Smooth muscle cell (in vitro differentiated cells): ENCODE measurements around the gene PAK1. TPM values are rescaled to one million over a fixed set of nuclear protein-coding genes. Genes with fewer than 3 reads are reported as not detected.

Experiments used
- DNase-seq: peaks from one replicate; lab custom pipeline; 2025; ENCODE audit not compliant: unreplicated experiment; lab: John Stamatoyannopoulos, UW
- H2AFZ ChIP-seq: fragments of 200-600 bp; sonication (generic); 2 replicates; pipeline ENCODE4 v1.6.0; 2016; ENCODE audit warnings: antibody characterized with exemption, low read depth, mild to moderate bottlenecking
- H3F3A ChIP-seq: fragments of 200-600 bp; sonication (generic); 2 replicates; pipeline ENCODE4 v1.6.0; 2017; ENCODE audit warnings: antibody characterized with exemption, low read depth
- H3K27ac ChIP-seq: fragments of 200-600 bp; sonication (generic); 2 replicates; pipeline ENCODE4 v1.5.1; 2016; ENCODE audit warnings: low read depth, mild to moderate bottlenecking
- H3K27me3 ChIP-seq: fragments of 200-600 bp; sonication (generic); 2 replicates; pipeline ENCODE4 v1.6.1; 2016; ENCODE audit warnings: low read depth, mild to moderate bottlenecking
- H3K36me3 ChIP-seq: fragments of 200-600 bp; sonication (generic); 2 replicates; pipeline ENCODE4 v1.5.1; 2016; ENCODE audit warnings: low read depth
- H3K4me1 ChIP-seq: fragments of 200-600 bp; sonication (generic); 2 replicates; pipeline ENCODE4 v1.5.1; 2016; ENCODE audit warnings: low read depth
- H3K4me2 ChIP-seq: fragments of 200-600 bp; sonication (generic); 2 replicates; pipeline ENCODE4 v1.6.0; 2016; ENCODE audit warnings: mild to moderate bottlenecking
- H3K4me3 ChIP-seq: fragments of 200-600 bp; sonication (generic); 2 replicates; pipeline ENCODE4 v1.5.1; 2016; ENCODE audit warnings: mild to moderate bottlenecking
- H3K79me2 ChIP-seq: fragments of 200-600 bp; sonication (generic); 2 replicates; pipeline ENCODE4 v1.6.0; 2016; ENCODE audit warnings: low read depth, mild to moderate bottlenecking
- H3K9ac ChIP-seq: fragments of 200-600 bp; sonication (generic); 2 replicates; pipeline ENCODE4 v1.6.0; 2016; ENCODE audit warnings: low read depth
- H3K9me3 ChIP-seq: fragments of 200-600 bp; sonication (generic); replicated peaks from 2 replicates; pipeline ENCODE4 v1.5.1; 2016; ENCODE audit warnings: low read depth
- H4K20me1 ChIP-seq: fragments of 200-600 bp; sonication (generic); 2 replicates; pipeline ENCODE4 v1.6.0; 2016; ENCODE audit warnings: low read depth
- CTCF ChIP-seq: fragments of 200-600 bp; sonication (generic); IDR thresholded peaks from 2 replicates; pipeline ENCODE4 v1.5.1; 2017; ENCODE audit warnings: borderline replicate concordance, mild to moderate bottlenecking, antibody characterized with exemption; ENCODE audit not compliant: insufficient read depth, poor library complexity, severe bottlenecking
- whole genome bisulfite sequencing: methylation state at CpG from one replicate; pipeline ENCODE4 v1.1.7; 2016; ENCODE audit warnings: low lambda C conversion rate; 5-methylcytosine and 5-hydroxymethylcytosine counted together
- polyA plus RNA-seq: library from polyadenylated mRNA; unstranded; fragments of >200 nt; fragmentation: Nextera tagmentation; extraction: Ambion mirVana; gene quantifications from 2 replicates; pipeline ENCODE4 v1.2.1, GENCODE V29; 2016
- total RNA-seq: library from RNA; depleted of rRNA; stranded (reverse); fragments of >200 nt; gene quantifications from 2 replicates; pipeline ENCODE4 v1.2.3, GENCODE V29; 2014

Gene PAK1
- total and polyA plus RNA-seq, 2 experiments from 2014 or later, result 20.5 to 31.7 TPM

DNA sequence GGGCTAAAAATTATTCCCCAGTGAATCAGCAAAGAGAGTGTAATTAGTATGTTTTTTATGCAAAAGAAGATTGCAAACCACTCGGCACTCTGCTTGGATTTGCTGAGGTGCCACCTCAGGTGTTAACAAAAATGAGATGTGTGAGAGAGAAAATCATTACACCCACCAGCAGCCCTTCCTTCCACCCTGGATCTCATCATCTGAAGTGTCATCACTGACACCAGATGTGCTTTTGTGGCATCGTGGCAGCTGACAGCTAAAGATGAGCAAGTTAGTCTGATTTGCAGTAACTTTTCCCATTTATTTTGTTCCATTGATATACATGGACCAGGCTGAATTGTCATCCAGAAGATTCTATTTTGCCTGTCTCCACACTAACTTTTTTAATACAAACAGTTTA is 44.6 kb upstream of the PAK1 start:
- Histone ChIP-seq H3K36me3 (no peaks in the 10 kb centered on the region), H2AFZ (no peak overlapping the region), H3K27ac (no peak overlapping the region), H3K79me2 (no peaks in the 10 kb centered on the region), H3K4me1 (no peaks in the 10 kb centered on the region), H3K27me3 (no peaks in the 10 kb centered on the region), H3F3A (no peaks in the 10 kb centered on the region), H3K9ac (no peak overlapping the region), H4K20me1 (no peaks in the 10 kb centered on the region), H3K4me2 (no peak overlapping the region), H3K4me3 (no peak overlapping the region), H3K9me3 (no peaks in the 10 kb centered on the region)
- TF ChIP-seq CTCF, result no peak
- 90% methylated on average over 2 of the region's 2 CpGs for WGBS
- DNase-seq, result no peak

GRCh38 chr11:77517753-77518152 is 43.9 kb upstream of the PAK1 start:
- Histone ChIP-seq H3K27me3 (no peaks in the 10 kb centered on the region), H3K4me2 (no peak overlapping the region), H3K4me1 (no peaks in the 10 kb centered on the region), H4K20me1 (no peaks in the 10 kb centered on the region), H3K9ac (no peak overlapping the region), H3K79me2 (no peaks in the 10 kb centered on the region), H3K9me3 (no peaks in the 10 kb centered on the region), H3F3A (no peaks in the 10 kb centered on the region), H3K4me3 (no peak overlapping the region), H3K27ac (no peak overlapping the region), H3K36me3 (no peaks in the 10 kb centered on the region), H2AFZ (no peak overlapping the region)
- no peak for TF ChIP-seq CTCF
- WGBS, result 97% methylated on average over 3 of the region's 3 CpGs
- DNase-seq, result no peak

DNA sequence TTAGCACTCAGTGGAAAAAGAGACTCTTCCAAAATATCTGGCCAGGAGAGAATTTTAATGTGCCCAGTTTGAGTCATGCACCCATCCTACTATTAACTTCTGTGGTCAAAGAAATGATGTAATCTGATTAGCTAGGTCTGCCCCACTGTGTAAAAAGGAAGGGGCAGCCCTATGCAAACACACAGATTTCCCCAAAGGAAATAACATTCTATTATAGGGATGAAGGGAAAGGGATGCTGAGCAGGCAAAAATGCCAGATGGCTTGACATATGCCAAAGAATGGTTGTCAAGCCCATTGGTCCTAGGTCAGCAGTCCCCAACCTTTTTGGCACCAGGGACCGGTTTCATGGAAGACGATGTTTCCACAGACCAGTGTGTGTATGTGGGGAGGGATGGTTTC is 43.3 kb upstream of the PAK1 start:
- Histone ChIP-seq H2AFZ (no peak overlapping the region), H3F3A (no peaks in the 10 kb centered on the region), H3K9me3 (no peaks in the 10 kb centered on the region), H3K4me3 (no peak overlapping the region), H4K20me1 (no peaks in the 10 kb centered on the region), H3K79me2 (no peaks in the 10 kb centered on the region), H3K36me3 (no peaks in the 10 kb centered on the region), H3K27me3 (no peaks in the 10 kb centered on the region), H3K4me1 (no peaks in the 10 kb centered on the region), H3K4me2 (no peak overlapping the region), H3K9ac (no peak overlapping the region), H3K27ac (no peak overlapping the region)
- WGBS, result 95% methylated on average over 2 of the region's 2 CpGs
- no peak for TF ChIP-seq CTCF
- no peak for DNase-seq

GRCh38 chr11:77515483-77515882 is 41.6 kb upstream of the PAK1 start:
- H3K27me3 ChIP-seq, result no peaks in the 10 kb centered on the region
- H3K4me2 ChIP-seq, result no peak overlapping the region
- H3K79me2 ChIP-seq, result no peaks in the 10 kb centered on the region
- H3K36me3 ChIP-seq, result no peaks in the 10 kb centered on the region
- H3K4me3 ChIP-seq, result no peak overlapping the region
- no peaks in the 10 kb centered on the region for H3F3A ChIP-seq
- TF ChIP-seq CTCF, result no peak
- DNase-seq, result no peak
- no peak overlapping the region for H2AFZ ChIP-seq
- H3K27ac ChIP-seq, result no peak overlapping the region
- H3K9me3 ChIP-seq, result no peaks in the 10 kb centered on the region
- WGBS, result 78% methylated on average over 3 of the region's 3 CpGs
- H3K4me1 ChIP-seq, result no peaks in the 10 kb centered on the region
- H4K20me1 ChIP-seq, result no peaks in the 10 kb centered on the region
- no peak overlapping the region for H3K9ac ChIP-seq
